HCT116 (cell line): ENCODE results near the gene CHST4. TPM values are rescaled to one million over a fixed set of nuclear protein-coding genes. Genes with fewer than 3 reads are reported as not detected.

Experiments used
- ATAC-seq: fragments of 200-7000 bp; cut with Tn5 transposase; 2 replicates; pipeline ENCODE4 v1.9.1; 2020; ENCODE audit warnings: mild to moderate bottlenecking, moderate library complexity
- BruUV-seq: library from RNA; stranded (reverse); fragments of 400-500 nt; replicated peaks from 2 replicates; lab custom pipeline; 2021; lab: Mats Ljungman, UMichigan
- CTCF ChIA-PET: fragments of 300-600 bp; sonication (Branson Sonifier 250); formaldehyde crosslinking; loops from one replicate; lab custom pipeline; 2021; ENCODE audit warnings: antibody characterized with exemption; lab: Charles Lee
- POLR2A ChIA-PET: fragments of 300-600, 350-600 bp; sonication (Branson Sonifier 250); formaldehyde crosslinking; loops from one replicate; lab custom pipeline; 2021; ENCODE audit warnings: antibody characterized with exemption; lab: Charles Lee
- RAD21 ChIA-PET, 2 experiments: fragments of 300-600 bp; sonication (Branson Sonifier 250); formaldehyde crosslinking; loops; one replicate each; lab custom pipeline; 2023; ENCODE audit warnings: low total read pairs in 2 of 2; ENCODE audit not compliant: uncharacterized antibody in 2 of 2, unreplicated experiment in 2 of 2, low non-redundant PET in 1 of 2; lab: Charles Lee
- DNase-seq: peaks from one replicate; pipeline ENCODE4 v3.0.0-alpha.2; 2010; ENCODE audit warnings: low read depth, low spot score
- H2AFZ ChIP-seq: fragments of 200-600 bp; shearing (Covaris generic), sonication (generic); 2 replicates; pipeline ENCODE4 v1.6.1; 2017; ENCODE audit warnings: low read depth, mixed run types, mixed read lengths, antibody characterized with exemption, low read length; ENCODE audit not compliant: poor library complexity, severe bottlenecking
- H3K27ac ChIP-seq: 2 replicates; pipeline ENCODE4 v1.5.1; 2012; ENCODE audit warnings: low read depth, low read length
- H3K27me3 ChIP-seq: fragments of 200-600 bp; sonication (generic); 2 replicates; pipeline ENCODE4 v1.6.1; 2016; ENCODE audit warnings: mixed run types, low read length, mixed read lengths; ENCODE audit not compliant: insufficient read depth
- H3K36me3 ChIP-seq, 2 experiments: fragments of 200-500 bp in 1 of 2; fragments of 200-600 bp in 1 of 2; sonication (Bioruptor generic) in 1 of 2; sonication (generic) in 1 of 2; 2 replicates each; pipeline versions ENCODE4 v1.5.1 to v1.6.1; 2014 to 2016; ENCODE audit warnings: low read length in 2 of 2, inconsistent platforms in 1 of 2, mixed read lengths in 1 of 2, mixed run types in 1 of 2; ENCODE audit not compliant: insufficient read depth in 2 of 2, control insufficient read depth in 1 of 2
- H3K4me1 ChIP-seq, 2 experiments: fragments of 200-600 bp in 1 of 2; sonication (generic) in 1 of 2; 2 replicates each; pipeline versions ENCODE4 v1.5.1 to v1.6.1; 2012 to 2017; ENCODE audit warnings: low read length in 2 of 2, inconsistent platforms in 1 of 2, mild to moderate bottlenecking in 1 of 2, mixed read lengths in 1 of 2, mixed run types in 1 of 2, moderate library complexity in 1 of 2; ENCODE audit not compliant: insufficient read depth in 2 of 2, control insufficient read depth in 1 of 2
- H3K4me2 ChIP-seq: fragments of 200-600 bp; sonication (generic); 2 replicates; pipeline ENCODE4 v1.6.1; 2017; ENCODE audit warnings: mixed run types, low read length, mixed read lengths
- H3K4me3 ChIP-seq, 2 experiments: fragments of 200-600 bp in 1 of 2; sonication (generic) in 1 of 2; replicated peaks in 1 of 2; 2 replicates each; pipeline ENCODE4 v1.5.1; 2011 to 2016; ENCODE audit warnings: low read length in 2 of 2, control low read depth in 1 of 2, low read depth in 1 of 2, mild to moderate bottlenecking in 1 of 2, mixed read lengths in 1 of 2, mixed run types in 1 of 2
- H3K79me2 ChIP-seq: fragments of 200-600 bp; sonication (generic); 2 replicates; pipeline ENCODE4 v1.6.1; 2017; ENCODE audit warnings: mild to moderate bottlenecking, mixed run types, low read length, moderate library complexity, mixed read lengths; ENCODE audit not compliant: insufficient read depth
- H3K9ac ChIP-seq: fragments of 200-600 bp; sonication (generic); 2 replicates; pipeline ENCODE4 v1.6.1; 2016; ENCODE audit warnings: low read length, mixed read lengths
- H3K9me2 ChIP-seq: fragments of 200-600 bp; sonication (generic), shearing (Covaris generic); 2 replicates; pipeline ENCODE4 v1.6.1; 2017; ENCODE audit warnings: mixed run types, mild to moderate bottlenecking, moderate library complexity; ENCODE audit not compliant: insufficient read depth
- H3K9me3 ChIP-seq, 2 experiments: fragments of 200-500 bp in 1 of 2; fragments of 200-600 bp in 1 of 2; sonication (Bioruptor generic) in 1 of 2; sonication (generic) in 1 of 2; 2 replicates each; pipeline ENCODE4 v1.6.1; 2014 to 2017; ENCODE audit warnings: low read length in 2 of 2, mixed read lengths in 2 of 2, inconsistent platforms in 1 of 2, low read depth in 1 of 2, mild to moderate bottlenecking in 1 of 2, mixed run types in 1 of 2, moderate library complexity in 1 of 2; ENCODE audit not compliant: control insufficient read depth in 1 of 2, insufficient read depth in 1 of 2
- H4K20me1 ChIP-seq: fragments of 200-600 bp; sonication (generic), shearing (Covaris generic); 2 replicates; pipeline ENCODE4 v1.6.1; 2017; ENCODE audit warnings: mixed run types, mild to moderate bottlenecking, moderate library complexity; ENCODE audit not compliant: insufficient read depth
- ATF3 ChIP-seq: IDR thresholded peaks from 2 replicates; pipeline ENCODE4 v1.6.1; 2012
- CBX3 ChIP-seq: IDR thresholded peaks from 2 replicates; pipeline ENCODE4 v1.6.1; 2012; ENCODE audit warnings: low read depth
- CEBPB ChIP-seq: IDR thresholded peaks from 2 replicates; pipeline ENCODE4 v1.6.1; 2012; ENCODE audit warnings: low read depth
- EGR1 ChIP-seq: IDR thresholded peaks from 2 replicates; pipeline ENCODE4 v1.6.1; 2012; ENCODE audit warnings: low read depth
- ELF1 ChIP-seq: IDR thresholded peaks from 2 replicates; pipeline ENCODE4 v1.6.1; 2012; ENCODE audit warnings: low read depth, borderline replicate concordance
- EZH2phosphoT487 ChIP-seq: fragments of 200-600 bp; IDR thresholded peaks from 2 replicates; pipeline ENCODE4 v1.6.1; 2018; ENCODE audit warnings: antibody characterized with exemption, borderline replicate concordance
- FOSL1 ChIP-seq: IDR thresholded peaks from 2 replicates; pipeline ENCODE4 v1.6.1; 2012; ENCODE audit warnings: low read depth
- JUND ChIP-seq: IDR thresholded peaks from 2 replicates; pipeline ENCODE4 v1.6.1; 2012
- MAX ChIP-seq: IDR thresholded peaks from 2 replicates; pipeline ENCODE4 v1.6.1; 2012
- POLR2A ChIP-seq: IDR thresholded peaks from 2 replicates; pipeline ENCODE4 v1.7.0; 2011; ENCODE audit warnings: borderline replicate concordance; ENCODE audit not compliant: insufficient read depth, insufficient read length; ENCODE audit errors: extremely low read depth
- POLR2AphosphoS5 ChIP-seq: IDR thresholded peaks from 2 replicates; pipeline ENCODE4 v1.6.1; 2011; ENCODE audit warnings: mild to moderate bottlenecking, low read depth, low read length, moderate library complexity
- RAD21 ChIP-seq: IDR thresholded peaks from 2 replicates; pipeline ENCODE4 v1.6.1; 2012; ENCODE audit warnings: low read depth, mild to moderate bottlenecking
- SIN3A ChIP-seq: IDR thresholded peaks from 2 replicates; pipeline ENCODE4 v1.6.1; 2012; ENCODE audit warnings: low read depth
- SP1 ChIP-seq: IDR thresholded peaks from 2 replicates; pipeline ENCODE4 v1.6.1; 2012; ENCODE audit warnings: low read depth
- TCF7L2 ChIP-seq: IDR thresholded peaks from 2 replicates; pipeline ENCODE4 v1.7.0; 2011; ENCODE audit warnings: borderline replicate concordance, inconsistent platforms; ENCODE audit not compliant: insufficient read depth, insufficient read length; ENCODE audit errors: extremely low read depth
- YY1 ChIP-seq: IDR thresholded peaks from 2 replicates; pipeline ENCODE4 v1.6.1; 2011; ENCODE audit warnings: low read length, low read depth, moderate library complexity, mild to moderate bottlenecking; ENCODE audit not compliant: insufficient replicate concordance; ENCODE audit errors: extremely low read depth
- ZBTB33 ChIP-seq: IDR thresholded peaks from 2 replicates; pipeline ENCODE4 v1.6.1; 2011; ENCODE audit warnings: mild to moderate bottlenecking, low read length, moderate library complexity; ENCODE audit not compliant: insufficient replicate concordance; ENCODE audit errors: extremely low read depth
- ZNF274 ChIP-seq: fragments of 200-500 bp; sonication (Bioruptor generic); IDR thresholded peaks from 2 replicates; pipeline ENCODE4 v1.6.1; 2014; ENCODE audit warnings: mild to moderate bottlenecking, low read depth, low read length, inconsistent platforms
- intact Hi-C: fragments of 100-400 bp; cut with micrococcal nuclease; formaldehyde crosslinking; loops from 2 replicates; pipeline ENCODE4 v1.10.0; 2022
- total RNA-seq: library from RNA; stranded (reverse); gene quantifications from one replicate; pipeline ENCODE4 v1.2.1, GENCODE V29; 2021; ENCODE audit not compliant: unreplicated experiment

Gene CHST4
- total RNA-seq, 1 experiment from 2014 or later, result 0.59 TPM

GRCh38 chr16:71479420-71479819 is 46.8 kb upstream of the CHST4 start (continued):
- TF ChIP-seq EGR1 (no peak), ZNF274 (no peak), JUND (no peak), RAD21 (peak; percentile 58)

GRCh38 chr16:71480956-71481355 is 45.3 kb upstream of the CHST4 start:
- Histone ChIP-seq H3K27me3 (no peaks in the 10 kb centered on the region), H3K9ac (no peak overlapping the region), H3K9me3 (no peaks in the 10 kb centered on the region), H3K27ac (no peak overlapping the region), H3K4me2 (no peak overlapping the region), H2AFZ (no peak overlapping the region), H3K9me2 (no peaks in the 10 kb centered on the region), H3K4me1 (peaks cover 4 to 13% of the 10 kb centered on the region in 2 experiments; a peak in 3 of 4 replicates), H3K36me3 (peaks cover 4 to 6% of the 10 kb centered on the region in 2 experiments; a peak in 1 of 4 replicates), H4K20me1 (no peaks in the 10 kb centered on the region), H3K4me3 (no peak overlapping the region), H3K79me2 (no peaks in the 10 kb centered on the region)
- ChIA-PET RAD21 (no interaction called here), CTCF (no interaction called here), POLR2A (no interaction called here)
- DNase-seq (no peak), ATAC-seq (no peak)
- TF ChIP-seq ATF3, result no peak
- TF ChIP-seq ZNF274, result no peak
- no peak for TF ChIP-seq FOSL1
- no peak for TF ChIP-seq MAX
- TF ChIP-seq CEBPB, result no peak
- TF ChIP-seq ELF1, result no peak
- TF ChIP-seq YY1, result no peak
- no peak for TF ChIP-seq ZBTB33
- TF ChIP-seq SP1, result no peak
- TF ChIP-seq POLR2A, result no peak
- TF ChIP-seq SIN3A, result no peak
- no peak for TF ChIP-seq EZH2phosphoT487
- no peak for TF ChIP-seq CBX3
- no peak for TF ChIP-seq EGR1
- TF ChIP-seq POLR2AphosphoS5, result no peak
- TF ChIP-seq TCF7L2, result no peak
- TF ChIP-seq RAD21, result no peak
- no peak for TF ChIP-seq JUND
- intact Hi-C loops, result no loop called here
- BruUV-seq, result no TSS peak
